Activated CD8-positive, alpha-beta memory T cell treated with anti-CD3 and anti-CD28 coated beads, Interleukin-2, amount 50 U/mL, for 1 hour (primary cell): ENCODE data around the gene RABEP1.
"Not testable (repeated sequence)": the region's sequence is repeated elsewhere in the genome, so short reads cannot be mapped to it uniquely, and the experiment has no call there.

Experiments
- DNase-seq: peaks from one replicate; pipeline ENCODE4 v3.0.0-alpha.2; 2020; ENCODE audit errors: extremely low read depth

RABEP1 gene

DNA sequence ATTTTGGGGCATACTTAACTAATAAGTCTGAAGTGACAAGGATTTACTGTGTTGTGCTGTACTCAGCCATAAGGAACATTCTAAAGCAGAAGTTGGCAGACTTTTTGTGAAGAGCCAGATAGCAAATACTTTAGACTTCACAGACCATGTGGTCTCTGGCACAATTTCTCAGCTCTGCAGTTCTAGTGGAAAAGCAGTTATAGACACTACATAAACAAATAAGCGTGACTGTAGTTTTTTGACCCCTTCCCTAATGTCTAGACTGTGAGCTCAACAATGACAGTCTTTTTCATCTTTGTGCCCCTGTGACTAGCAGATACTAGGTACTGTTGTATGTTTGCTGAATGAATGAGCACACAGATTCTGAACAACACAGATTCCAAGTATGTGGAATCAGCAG, 142.8 kb downstream of the RABEP1 start:
- no peak for DNase-seq

DNA sequence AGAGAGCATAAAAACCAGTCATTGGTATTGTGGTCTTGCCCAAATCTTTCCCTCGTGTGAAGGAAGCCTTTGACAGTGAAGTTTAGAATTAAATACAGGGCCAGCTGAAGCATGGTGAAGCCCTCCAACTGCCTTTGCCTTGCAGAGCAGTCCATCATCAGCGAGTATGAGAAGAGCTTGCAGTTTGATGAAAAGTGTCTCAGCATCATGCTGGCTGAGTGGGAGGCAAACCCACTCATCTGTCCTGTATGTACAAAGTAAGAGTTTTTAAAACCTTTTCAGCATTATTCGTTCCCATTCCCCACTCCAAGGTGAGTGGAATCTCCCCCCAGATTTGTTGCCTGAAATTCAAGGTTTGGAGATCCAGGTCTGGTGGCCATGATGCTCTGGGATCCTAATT, 143.7 kb downstream of the RABEP1 start:
- no peak for DNase-seq

DNA sequence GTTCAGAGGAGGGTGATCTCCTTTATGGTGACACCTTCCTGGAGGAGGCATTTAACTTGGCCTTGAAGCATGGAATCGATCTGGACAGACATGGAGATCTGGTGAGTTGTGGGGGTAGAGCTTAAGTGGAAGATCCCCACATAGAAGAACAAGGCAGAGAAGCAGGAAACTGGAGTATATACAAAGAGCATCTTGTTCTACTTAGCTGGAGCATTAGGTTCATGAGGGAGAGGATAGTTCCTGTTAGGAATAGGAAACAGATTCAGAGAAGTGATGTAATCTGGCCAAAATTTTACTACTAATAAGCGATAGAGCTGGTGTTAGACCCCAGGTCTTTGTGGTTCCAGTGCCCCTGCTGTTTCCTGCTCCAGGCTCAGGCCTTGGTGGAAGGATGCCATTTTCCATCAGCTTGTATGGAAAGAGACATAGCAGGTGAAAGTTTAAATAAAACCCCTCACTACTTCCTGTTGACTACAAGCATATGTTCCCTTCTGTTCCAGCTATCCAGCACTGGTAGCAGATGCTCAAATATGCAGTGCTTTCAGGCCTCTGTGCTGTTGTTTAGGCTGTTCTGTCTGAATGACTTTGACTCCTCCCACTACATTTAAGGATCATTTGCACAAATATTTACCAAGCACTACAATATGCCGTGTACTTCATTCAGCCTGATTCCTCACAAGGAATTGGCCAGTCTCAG, 147.3 kb downstream of the RABEP1 start:
- no peak for DNase-seq

DNA sequence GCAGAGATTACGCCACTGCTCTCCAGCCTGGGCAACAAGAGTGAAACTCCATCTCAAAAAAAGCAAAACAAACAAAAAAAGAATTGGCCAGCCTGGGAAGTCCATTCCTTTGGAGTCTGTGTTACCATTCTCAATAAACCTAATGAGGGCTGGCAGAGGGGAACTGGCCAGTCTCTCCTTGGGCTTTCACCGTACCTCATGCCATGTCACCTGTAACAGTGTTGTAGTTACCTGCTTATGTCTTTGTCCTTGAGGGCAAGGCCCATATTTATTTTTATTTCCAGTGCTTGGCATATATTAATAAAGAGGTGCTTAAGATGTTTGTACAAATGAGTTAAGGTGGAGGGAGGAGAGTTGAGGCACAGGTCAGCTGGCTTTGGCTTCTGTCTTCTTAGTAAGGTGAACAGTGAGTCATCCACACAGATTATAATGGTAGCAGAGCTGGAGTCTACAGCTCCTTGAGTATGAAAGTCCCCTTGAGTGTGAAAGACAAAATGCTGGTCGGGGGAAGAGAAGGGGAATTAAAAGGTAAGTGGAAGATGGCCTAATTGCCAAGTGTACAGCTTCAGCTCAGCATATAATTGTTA, 148.4 kb downstream of the RABEP1 start:
- DNase-seq: no peak

DNA sequence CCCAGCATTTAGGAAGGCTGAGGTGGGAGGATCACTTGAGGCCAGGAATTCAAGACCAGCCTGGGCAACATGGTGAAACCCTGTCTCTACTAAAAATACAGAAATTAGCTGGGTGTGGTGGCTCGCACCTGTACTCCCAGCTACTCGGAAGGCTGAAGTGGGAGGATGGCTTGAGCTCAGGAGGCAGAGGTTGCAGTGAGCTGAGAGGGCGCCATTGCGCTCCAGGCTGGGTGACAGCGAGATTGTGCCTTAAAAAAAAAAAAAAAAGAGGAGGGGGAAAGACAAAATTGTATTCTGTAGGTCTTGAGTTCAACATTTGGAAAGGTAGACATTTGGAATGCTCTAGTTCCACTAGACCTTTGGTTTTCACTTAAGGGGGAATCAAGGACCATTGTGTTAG, 149.2 kb downstream of the RABEP1 start:
- not testable (repeated sequence) for DNase-seq

DNA sequence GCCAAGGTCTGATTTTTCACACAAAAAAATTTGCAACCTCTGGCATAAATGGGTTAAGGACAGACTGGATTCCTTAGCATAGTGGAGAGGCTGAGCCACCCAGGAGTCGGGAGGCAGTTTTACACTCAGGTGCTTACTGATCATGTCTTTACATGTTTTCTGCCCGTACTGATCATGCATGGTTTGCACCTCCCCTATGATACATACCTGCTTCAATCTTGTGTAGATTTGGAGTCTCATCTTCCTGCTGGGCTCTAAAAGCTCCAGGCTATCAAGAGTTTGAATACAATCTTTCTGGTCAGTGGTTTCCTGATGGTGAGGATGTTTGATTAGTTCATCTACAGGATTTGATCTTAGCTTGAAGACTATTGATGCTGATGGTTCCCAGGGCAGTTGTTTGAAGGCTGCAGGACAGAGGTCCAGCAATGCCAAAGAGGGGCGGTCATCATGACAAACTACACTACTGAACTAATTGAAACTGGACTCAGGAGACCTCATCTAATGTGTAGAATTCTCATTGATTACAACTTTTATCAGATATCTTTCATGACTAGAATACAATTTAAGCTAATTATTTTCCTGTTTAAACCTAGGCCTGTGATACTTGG, 150.0 kb downstream of the RABEP1 start:
- DNase-seq: no peak

DNA sequence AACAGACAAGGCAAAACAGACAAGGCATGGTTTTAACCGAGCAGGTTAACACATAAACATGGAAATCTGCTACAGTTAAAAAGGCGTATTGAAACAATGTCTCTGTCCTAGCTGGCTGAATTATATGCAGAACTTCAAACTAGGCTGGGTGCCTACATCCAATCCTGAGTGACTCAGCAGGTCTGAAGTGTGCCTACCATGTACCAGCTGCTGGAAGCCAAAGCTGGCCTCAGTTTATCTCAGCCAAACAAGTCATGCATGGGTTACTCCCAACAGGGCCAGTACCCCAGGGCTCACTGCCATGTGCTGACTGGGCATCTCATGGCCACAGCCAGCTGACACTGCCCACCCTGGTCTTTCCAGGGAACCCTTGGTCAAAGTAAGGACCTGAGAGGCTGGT, 152.9 kb downstream of the RABEP1 start:
- DNase-seq: no peak
